Measurements from ENCODE around the gene TTC9B. TPM values are rescaled to one million over a fixed set of nuclear protein-coding genes. Genes with fewer than 3 reads are reported as not detected.

TTC9B gene
- total and polyA plus RNA-seq, 2 of the 13 experiments (the other 11 are each of a cell fraction or from before 2014, with no cell fraction given) = not detected

GRCh38 chr19:40178756-40179155, 39.4 kb downstream of the TTC9B start (continued):
- no peak for TF ChIP-seq KLF15 (CRISPR knock-in tag; IDR thresholded peaks at IDR 0.05; ENCODE audit: borderline replicate concordance)
- no peak for TF ChIP-seq GABPB1 (CRISPR knock-in tag; IDR thresholded peaks at IDR 0.05)
- TF ChIP-seq ZNF629 (CRISPR knock-in tag; conservative IDR thresholded peaks at IDR 0.05) = no peak
- no peak for TF ChIP-seq LRRFIP1 (CRISPR knock-in tag; conservative IDR thresholded peaks at IDR 0.05)
- no peak for TF ChIP-seq JARID2 (CRISPR knock-in tag; IDR thresholded peaks at IDR 0.05; ENCODE audit: insufficient replicate concordance)
- TF ChIP-seq PBX2 (CRISPR knock-in tag; IDR thresholded peaks at IDR 0.05) = no peak

GRCh38 chr19:40177286-40178070, 40.7 kb downstream of the TTC9B start:
- ChIA-PET POLR2A (no interaction called here), CTCF (ENCODE audit: low intra/inter-chr PET ratio, low total read pairs) (no interaction called here)
- Histone ChIP-seq H3K79me2 (ENCODE audit: insufficient read depth, low read length) (no peaks in the 10 kb centered on the region), H3K9ac (ENCODE audit: insufficient read depth, low read depth, low read length) (no peak overlapping the region), H4K20me1 (ENCODE audit: insufficient read depth, low read length) (no peaks in the 10 kb centered on the region), H3K9me3 (ENCODE audit: low read length) (no peaks in the 10 kb centered on the region), H3K4me3 (replicated peaks in 1 of 3; ENCODE audit: insufficient read depth in 1 of 3, low read depth in 2 of 3, low read length in 3 of 3) (no peak overlapping the region), H3K4me2 (ENCODE audit: low read depth, low read length) (no peak overlapping the region), H3K36me3 (replicated peaks in 1 of 2; ENCODE audit: control insufficient read depth in 1 of 2, insufficient read depth in 2 of 2, low read length in 2 of 2) (no peaks in the 10 kb centered on the region), H3K27ac (ENCODE audit: extremely low read length, insufficient read depth, low read length) (no peak overlapping the region), H2AFZ (ENCODE audit: low read length) (no peak overlapping the region), H3K4me1 (ENCODE audit: insufficient read depth, low read length) (0 out of 2 replicates have a peak, but pooled peaks cover 9% of the 10 kb centered on the region), H3K27me3 (ENCODE audit: control insufficient read depth in 1 of 2, insufficient read depth in 2 of 2, low read length in 2 of 2) (peaks cover 3 to 18% of the 10 kb centered on the region in 2 experiments; a peak in 3 of 5 replicates)
- TF ChIP-seq ZNF572 (CRISPR knock-in tag; IDR thresholded peaks at IDR 0.05) (no peak), GTF3A (CRISPR knock-in tag; conservative IDR thresholded peaks at IDR 0.05) (no peak)
- WGBS (ENCODE audit: low lambda C conversion rate) = 11% methylated on average over 5 of the region's 5 CpGs
- no peak for ATAC-seq
- in situ Hi-C loops (cut with HindIII; ENCODE audit: extremely low pct_ligation_motif_present, low pct_unique_long_range_greater_than_20kb) = no loop called here
- intact Hi-C loops (cut with micrococcal nuclease; ENCODE audit: unreplicated experiment) = no loop called here
- FAIRE-seq = no peak
- no TSS peak for BruUV-seq (replicated peaks)
- DNase-seq (ENCODE audit: low spot score) = no peak
